ENCODE data around the gene BCKDHA.

GRCh38 chr19:41356984-41357739, 40.5 kb upstream of the BCKDHA start:
- TF ChIP-seq CTCF (IDR thresholded peaks at IDR 0.05) (no peak), POLR2A (IDR thresholded peaks at IDR 0.05) (no peak)

All from lower leg skin (tissue), 3 donors.